Tongue (tissue), 2 donors: Measurements from ENCODE around the gene SLAMF9. TPM values are rescaled to one million over a fixed set of nuclear protein-coding genes. Genes with fewer than 3 reads are reported as not detected.

Source experiments
- DNase-seq: peaks from one replicate; pipeline ENCODE4 v3.0.0-alpha.2; 2015
- total RNA-seq: library from RNA; depleted of rRNA; stranded (reverse); fragments of >200 nt; gene quantifications from one replicate; pipeline ENCODE4 v1.2.3, GENCODE V29; 2014

The SLAMF9 gene
- not detected for total RNA-seq

DNA sequence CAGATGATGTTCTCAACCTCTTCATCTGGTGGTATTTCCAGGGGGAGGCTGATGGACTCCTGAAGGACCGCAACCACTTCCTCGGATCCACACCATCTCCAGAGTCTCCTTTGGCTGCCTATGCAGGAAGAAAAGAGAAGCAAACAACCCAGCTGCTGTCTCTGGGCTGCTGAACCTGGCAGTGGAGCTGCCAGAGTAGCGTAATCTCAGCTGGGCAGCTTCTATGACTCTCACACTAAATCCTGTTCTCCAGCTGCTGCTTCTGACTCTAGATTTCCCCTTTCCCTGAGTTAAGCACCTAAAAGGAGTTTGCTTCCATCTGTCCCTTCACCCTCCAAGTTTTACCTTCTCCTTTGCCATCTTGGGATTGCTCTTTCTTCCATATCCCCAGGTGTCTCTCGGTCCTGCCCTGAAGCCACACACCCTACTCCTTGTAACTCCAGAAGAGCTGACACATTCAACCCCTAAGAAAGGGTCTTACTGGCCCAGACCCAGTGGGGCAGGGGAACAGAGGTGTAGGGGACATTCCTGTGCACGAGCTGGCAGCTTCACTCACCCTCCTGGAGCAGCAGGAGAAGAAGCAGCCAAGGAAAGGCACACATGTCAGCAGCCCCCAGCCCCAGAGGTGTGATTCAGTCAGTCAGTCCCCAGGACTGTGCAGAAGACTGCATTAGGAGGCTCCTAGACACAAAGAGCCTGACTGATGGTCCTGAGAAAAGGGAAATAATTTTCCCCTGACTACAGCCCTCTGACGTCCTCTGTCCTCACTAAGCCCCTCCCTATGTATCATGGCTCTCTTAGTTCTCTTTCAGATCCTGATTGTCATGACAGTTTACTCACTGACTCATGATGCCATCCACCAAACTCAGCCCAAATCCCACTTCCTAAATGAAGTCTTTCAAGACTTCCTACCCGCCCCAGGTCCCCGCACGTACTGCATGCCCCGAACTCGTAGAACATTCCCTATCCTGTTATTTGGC is at the start of gene SLAMF9:
Gene SLAMF9, minus strand, starts transcription at position 702 of the 980 bp plus-strand sequence. Its CDS starts 100 bp downstream, at position 602.
- DNase-seq, result peak; percentile 29

DNA sequence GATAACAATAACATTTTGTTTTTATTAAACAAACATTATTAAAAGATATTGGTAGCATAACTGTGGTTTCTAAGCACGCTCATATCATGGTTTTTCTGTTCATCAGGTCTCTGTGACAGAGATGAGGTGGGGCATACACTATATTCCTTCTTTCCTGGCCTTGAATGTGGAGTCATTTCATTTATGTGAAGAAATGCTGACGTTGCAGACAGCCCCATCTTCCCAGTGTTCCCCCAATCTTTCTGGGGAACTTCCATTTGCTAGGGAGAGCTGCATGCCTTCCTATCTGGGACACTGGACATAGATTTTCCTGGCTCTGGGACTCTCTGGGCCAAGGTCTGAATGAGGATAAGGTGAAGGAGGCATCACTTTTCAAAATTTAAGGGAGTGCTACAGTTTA is 47.4 kb upstream of the SLAMF9 start:
- DNase-seq, result no peak

DNA sequence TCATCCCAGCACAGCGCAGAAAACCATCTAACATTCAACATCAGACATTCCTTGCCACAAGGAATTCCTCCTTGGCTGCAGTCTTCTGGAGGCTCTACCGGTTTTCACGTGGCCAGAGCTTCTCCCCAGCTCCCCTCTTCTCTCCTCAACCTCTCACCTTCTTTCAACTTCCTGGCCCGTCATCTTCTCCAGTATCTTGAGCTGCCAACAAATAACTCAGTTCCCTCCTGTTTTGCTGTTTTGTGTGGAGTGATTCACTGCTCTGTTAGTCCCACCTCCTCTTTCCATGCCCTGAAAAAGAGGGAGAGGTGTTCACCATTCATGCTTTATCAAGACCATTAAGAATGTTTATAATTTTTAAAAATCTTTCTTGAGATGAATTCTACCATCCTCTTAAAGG is 45.2 kb upstream of the SLAMF9 start:
- no peak for DNase-seq

DNA sequence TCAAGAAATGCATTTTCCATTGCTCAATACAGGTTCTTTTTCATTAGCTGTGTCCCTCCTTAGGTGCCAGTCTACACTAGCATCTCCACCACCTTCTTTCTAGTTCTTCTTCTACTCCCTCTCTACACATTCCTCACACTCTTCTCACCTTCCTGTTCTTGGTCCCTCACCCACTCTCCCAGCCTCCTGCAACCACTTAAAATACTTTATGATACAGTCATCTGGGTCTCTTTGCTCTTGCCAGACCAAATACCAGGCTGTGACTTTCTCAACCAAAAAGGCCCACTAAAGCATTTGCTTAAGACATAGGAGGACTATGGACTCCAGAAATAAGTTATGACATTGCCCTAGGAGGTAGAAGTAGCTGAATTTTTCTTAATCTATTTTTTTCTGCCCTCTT is 42.6 kb upstream of the SLAMF9 start:
- no peak for DNase-seq

DNA sequence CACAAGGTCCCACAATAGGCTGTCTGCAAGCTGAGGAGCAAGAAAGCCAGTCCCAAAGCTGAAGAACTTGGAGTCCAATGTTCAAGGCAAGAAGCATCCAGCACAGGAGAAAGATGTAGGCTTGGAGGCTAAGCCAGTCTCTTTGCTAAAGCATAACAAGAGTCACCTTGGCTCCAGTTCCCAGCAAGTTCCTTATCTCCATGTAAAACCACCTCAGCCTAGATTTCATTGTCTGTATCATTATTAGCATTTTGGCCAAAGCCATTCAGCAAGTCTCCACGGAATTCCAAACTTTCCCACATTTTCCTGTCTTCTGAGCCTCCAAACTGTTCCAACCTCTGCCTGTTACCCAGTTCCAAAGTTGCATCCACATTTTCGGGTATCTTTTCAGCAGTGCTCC is 40.9 kb upstream of the SLAMF9 start:
- no peak for DNase-seq

DNA sequence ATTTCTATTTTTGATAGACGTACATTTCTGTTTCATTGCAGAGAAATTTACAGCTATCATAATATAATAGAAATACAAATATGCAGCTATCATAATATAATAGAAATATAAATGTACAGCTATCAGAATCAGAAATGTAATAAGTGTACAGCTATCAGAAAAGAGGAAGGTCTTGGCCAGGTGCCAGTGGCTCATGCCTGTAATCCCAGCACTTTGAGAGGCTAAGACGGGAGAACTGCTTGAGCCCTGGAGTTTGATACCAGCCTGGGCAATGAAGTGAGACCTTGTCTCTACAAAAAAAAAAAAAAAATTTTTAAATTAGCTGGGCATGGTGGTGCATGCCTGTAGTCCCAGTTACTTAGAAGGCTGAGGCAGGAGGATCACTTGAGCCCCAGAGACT is 39.9 kb upstream of the SLAMF9 start:
- DNase-seq, result no peak

DNA sequence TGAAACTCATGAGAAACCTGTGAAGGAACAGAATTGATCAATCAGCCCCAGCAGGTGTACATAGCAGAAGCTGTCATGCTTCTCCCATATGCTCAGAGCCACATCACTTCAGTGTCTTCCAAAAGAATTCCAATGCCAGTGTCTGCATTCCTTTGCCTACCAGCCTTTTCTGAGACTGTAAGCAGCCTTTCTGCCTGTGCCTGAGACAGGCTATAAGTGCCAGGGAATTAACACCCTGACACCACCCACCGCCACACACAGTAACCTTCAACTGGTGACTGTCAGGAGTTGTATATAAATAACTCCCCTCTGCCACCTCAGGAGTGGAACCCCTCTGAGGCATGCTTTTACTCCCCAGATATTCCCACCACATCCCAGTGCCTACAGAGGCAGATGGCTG is 38.1 kb upstream of the SLAMF9 start:
- DNase-seq, result no peak

DNA sequence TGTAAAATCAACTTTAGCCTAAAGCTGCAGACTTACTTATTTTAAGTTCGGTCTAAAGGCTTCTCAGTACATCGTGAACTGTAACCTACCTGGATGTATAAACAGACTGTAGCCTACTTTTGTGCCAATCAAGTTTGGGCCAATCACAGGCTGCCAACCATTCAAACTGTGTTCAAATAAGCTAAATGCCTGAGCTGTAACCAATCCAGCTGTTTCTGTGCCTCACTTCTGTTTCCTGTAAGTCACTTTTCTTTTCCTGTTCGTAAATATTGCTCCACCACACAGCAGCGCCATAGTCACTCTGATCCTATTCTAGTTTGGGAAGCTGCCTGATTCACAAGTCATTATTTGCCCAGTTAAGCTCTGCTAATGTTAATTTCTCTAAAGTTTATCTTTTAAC is 37.5 kb upstream of the SLAMF9 start:
- DNase-seq, result no peak

DNA sequence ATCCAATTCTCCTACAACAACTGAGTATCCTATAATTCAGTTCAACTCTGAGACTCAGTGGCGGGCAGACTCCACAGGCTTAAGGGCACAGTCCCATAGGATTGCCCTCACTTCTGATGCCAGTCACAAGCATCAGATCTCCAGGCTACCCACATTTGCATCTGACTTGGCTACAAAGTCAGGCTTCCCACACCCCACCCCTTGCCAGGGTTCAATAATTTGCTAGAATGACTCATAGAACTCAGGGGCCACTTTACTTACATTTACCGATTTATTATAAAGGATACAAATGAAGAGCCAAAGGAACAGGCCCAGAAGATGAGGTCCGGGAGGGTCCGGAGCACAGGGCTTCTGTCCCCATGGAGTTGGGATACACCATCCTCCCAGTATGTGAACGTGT is 36.0 kb upstream of the SLAMF9 start:
- no peak for DNase-seq

DNA sequence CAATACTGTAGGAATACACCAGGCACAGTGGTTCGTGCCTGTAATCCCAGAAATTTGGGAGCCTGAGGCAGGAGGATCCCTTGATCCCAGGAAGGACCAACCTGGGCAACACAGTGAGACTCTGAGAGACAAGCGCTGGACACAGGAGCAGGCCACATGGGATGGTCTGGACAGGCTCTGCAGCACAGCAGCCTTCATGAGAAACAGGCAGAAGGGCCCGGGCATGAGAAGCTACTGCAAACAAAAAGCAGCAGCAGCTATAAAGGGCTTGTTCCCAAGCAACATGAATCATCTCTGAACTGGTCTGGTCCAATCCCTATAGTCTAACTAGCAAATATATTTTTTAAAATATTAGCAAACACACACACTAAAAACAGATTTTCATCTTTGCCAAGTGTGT is 35.5 kb upstream of the SLAMF9 start:
- no peak for DNase-seq

DNA sequence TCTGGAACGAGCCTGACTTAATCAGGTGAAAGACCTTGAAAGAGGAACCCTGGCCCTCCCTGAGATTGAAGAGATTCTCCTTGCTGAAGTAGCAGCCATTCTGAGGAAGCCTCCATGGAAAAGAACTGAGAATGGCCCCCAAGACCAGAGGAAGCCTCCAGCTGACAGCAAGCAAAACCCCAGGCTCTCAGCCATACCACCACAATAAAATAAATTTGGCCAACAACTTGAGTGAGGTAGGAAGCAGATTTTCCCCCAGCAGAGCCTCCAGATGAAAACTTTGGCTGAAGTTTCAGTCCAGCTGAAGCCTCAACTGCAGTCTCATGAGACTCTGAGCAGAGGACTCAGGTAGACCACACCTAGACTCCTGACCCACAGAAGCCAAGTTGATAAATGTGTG is 34.0 kb upstream of the SLAMF9 start:
- DNase-seq, result no peak

DNA sequence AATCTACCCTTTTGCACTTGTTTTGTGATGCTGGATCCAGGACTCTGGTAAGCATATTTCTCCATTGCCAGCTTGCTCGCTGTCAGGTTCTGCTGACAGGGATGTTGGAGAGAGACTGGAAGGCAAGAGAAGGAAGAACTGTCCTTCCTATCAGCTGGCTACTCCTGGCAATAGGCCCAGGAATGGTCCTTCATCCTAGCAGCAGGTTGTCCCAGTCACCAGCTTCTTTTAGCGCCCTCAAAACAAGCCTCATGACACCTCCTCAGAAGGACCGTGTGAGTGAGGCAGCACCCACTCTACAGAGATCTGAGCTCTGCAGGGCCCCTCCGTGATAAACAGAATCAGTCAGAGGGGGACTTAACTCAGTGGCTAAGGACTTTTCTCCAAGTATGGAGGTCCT is 33.1 kb upstream of the SLAMF9 start:
- no peak for DNase-seq

DNA sequence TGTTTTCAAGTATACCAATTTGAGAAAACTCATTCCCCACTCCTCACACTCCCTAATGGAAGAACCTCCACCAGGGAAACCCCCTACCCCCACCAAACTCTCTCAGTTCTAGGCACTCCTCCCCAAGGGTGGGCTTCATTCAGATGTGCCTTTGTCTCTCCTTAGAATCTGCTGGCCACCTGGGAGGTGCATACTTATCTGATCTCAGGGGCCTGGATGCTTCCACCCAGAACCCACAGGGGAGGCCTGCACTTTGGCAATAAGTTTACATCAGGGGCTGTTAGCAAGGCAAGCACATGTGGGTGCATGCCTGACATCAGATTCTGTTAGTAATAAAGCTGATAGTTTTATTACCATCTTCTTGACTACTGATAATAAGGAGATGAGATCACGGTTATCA is 32.5 kb upstream of the SLAMF9 start:
- DNase-seq, result no peak

DNA sequence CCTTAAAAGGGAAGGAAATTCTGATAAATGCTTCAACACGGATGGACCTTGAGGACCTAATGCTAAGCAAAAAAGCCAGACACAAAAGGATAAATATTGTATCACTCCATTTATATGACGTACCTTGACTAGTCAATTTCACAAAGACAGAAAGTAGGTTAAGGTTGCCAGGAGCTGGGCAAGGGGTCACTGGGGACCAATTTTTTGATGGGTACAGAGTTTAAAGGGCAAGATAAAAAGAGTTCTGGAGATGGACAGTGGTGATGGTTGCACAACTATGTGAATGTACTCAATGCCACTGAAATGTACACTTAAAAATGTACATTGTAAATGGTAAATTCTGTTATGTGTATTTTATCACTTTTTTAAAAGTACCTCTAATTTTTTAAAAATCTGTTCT is 32.1 kb upstream of the SLAMF9 start:
- no peak for DNase-seq

DNA sequence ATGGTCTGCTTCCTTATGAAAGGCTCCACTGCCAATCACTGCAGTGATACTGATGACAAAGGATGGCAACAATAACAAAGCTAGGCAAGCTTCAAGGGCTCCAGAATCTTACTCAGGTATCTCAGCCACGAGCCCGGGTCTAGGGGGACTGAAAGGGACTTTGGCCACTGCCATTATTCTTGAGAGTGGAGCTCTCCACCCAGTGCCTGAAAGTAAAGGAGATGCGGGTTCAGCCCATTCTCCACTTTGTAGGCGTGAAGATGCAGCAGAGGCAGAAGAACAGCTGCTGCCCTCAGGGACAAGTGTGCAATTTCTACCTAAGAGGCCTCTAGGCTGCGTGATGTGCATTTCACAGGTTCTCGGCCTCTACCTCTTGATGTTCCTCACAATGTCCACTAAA is 31.4 kb upstream of the SLAMF9 start:
- no peak for DNase-seq

DNA sequence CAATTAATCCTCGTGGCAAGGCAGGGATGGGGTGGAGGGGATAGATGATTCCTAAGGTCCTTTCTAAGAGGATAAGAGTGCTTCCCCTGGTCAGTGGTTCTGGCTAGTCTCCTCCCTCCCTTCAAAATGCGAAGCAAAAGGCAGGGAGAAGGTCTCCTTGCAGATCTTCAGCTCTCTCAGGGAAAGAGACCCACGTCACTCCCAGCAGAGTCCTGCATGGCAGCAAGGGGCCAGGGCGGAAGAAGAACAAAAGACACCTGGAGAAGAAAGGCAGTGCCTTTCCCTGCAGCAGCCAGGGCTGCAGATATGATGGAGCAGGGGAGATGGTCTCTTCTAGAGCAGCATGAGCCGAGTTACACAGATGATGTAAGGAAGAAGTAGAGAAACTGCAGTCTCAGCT is 29.6 kb upstream of the SLAMF9 start:
- no peak for DNase-seq

DNA sequence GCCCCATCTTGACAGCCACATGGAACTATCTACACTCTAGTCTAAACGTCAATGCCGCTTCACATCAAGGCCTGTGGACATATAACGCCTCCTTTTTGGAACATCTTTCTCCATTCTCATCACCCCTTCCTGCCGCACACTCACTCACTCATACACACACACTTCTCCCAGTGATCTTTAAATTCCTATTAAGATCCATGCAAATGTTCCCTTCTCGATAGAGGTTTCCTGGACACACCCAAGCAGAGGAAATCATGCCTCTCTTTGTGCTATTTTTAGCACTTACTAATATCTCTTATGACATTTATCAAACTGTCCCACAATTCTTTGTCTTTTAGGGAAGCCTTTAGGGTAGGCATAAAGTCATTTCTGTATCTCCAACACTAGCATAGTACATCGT is 28.2 kb upstream of the SLAMF9 start:
- no peak for DNase-seq

DNA sequence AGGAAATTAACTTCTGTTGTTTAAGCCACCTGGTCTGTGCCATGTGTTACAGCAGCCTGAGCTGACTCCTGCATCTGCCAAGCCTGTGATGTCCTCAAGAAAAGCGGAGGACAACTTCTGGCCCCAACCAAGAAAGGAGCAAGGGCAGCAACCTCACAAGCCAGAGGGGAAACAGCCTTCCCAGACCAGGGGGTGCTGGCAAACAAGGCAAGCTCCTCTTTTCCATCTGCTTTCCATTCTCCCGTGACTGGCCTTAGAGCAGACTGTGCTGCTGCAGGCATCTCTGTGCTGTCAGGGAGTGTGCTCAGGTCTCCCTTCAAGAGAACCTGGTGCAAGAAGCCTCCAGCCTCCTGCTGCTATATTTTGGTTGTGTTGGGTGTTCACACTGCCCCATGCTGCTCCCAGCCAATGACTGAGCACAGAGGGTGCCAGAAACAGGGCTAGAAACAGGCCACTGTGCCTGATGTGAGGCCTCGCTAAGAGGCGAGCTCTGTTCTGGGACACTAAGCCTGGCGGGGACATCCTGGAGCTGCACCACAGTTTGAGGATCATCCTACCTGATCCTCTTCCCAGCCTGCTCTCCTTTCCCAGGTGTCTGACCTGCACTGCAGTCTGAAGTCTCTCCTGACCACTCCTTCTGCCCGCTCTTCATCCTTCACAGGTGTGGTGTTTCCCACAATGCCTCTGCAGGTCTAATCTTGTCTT is 27.5 kb upstream of the SLAMF9 start:
- no peak for DNase-seq

DNA sequence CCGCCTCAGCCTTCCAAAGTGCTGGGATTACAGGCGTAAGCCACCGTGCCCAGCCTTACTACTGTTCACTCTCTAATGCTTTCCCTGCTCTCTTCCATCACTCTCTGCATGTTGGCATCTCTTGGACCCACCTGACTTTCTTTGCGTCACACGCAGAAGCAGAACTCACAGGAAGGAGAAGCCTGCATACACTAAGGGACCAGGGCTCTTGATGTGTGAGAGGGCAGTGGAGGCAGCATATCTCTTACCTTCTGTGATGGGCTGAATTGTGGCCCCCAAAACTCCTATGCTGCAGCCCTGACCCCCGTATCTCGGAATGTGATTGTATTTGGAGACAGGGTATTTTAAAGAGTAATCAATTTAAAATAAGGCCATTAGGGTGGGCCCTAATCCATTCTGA is 26.7 kb upstream of the SLAMF9 start:
- DNase-seq, result no peak

DNA sequence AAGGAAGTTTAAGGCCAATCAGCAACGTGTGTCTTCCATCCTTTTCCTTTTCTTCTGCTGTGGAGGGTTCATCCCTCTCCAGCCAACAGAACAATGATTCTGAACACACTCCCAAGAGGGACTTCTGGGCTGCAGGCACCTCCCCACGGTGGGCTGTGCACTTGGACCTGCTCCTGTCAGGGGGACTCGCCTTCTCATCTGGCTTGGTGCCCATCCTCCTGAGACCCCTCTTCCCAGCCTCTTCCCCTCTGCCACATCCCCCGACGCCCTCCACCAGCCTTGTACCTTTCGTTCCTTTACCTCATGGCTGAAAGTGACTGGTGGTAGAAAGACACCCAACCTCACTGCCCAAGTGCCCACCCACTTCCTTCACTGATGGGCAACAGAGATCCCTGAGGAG is 26.0 kb upstream of the SLAMF9 start:
- no peak for DNase-seq

DNA sequence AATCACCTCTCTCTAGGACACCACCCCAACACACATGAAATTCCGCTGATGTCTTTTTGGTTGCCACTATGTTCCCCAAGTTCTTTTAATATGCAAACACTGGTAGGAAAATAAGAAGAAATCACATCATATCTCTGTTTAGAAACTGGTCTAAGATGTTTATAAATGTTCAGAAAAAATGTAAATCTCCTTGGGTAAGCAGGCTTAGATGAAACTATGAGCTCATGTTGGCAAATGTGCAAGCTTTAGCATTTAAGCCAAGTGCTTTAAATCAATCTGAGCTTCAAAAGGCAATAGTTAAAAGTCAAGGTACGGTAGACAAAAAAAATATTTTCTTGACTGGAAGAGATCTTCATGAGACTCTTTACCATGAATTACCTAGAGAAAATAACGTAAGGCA is 25.2 kb upstream of the SLAMF9 start:
- DNase-seq, result peak; percentile 44

DNA sequence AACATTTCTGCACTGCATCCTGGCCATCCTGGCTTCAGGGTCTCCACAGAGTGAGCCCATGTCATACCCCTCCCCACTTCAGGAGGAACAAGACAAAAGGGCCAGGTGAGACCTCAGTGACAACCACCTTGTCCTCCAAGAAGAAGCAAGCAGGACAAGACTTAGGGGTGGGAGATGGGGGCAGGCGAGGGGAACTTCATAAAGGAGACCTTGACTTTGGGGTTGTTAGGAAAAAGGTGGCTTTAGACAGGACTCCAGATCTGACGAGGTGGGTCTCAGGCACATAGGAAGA is 24.0 kb upstream of the SLAMF9 start:
- DNase-seq, result no peak

DNA sequence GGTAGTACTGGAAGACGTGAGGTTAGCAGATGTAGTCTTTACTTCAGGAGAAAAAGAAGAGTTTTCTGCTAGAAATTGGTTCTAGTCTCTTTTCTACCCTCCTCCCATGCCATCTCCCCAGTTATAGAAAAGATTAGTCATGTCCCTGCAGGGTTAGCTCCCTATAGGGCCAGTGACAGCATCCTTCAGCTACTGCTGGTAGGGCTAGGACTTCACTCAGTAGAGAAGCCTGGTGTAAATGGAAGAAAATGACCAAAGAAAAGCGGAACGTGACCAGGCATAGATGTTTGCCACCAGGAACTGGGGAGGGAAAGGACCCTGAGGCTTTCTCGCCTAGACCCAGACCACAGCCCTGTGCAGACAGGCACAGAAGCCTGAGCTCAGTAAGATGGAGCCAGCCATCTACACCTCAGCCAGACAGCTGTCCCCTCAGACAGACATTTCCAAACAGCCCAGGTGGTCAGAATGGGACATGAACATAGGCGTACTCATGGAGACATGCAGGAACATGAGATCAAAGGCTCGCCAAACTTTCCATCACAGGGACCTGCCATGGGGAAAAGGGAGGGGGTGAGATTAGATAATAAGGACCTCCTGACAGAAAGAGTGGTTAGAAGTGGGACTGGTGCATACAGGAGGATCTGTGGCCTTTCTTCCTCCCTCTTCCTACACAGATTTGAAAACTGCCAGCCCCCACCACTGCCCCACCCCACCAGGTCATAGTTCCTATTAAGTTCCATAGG is 23.5 kb upstream of the SLAMF9 start:
- DNase-seq, result no peak
